MM.1S (cell line): ENCODE results near the gene RP2.
A peak's percentile ranks its signal among the peaks of the same experiment; 100 is the strongest.

ENCODE experiments used
- DNase-seq: peaks from one replicate; pipeline ENCODE4 v3.0.0-alpha.2; 2015
- H2AFZ ChIP-seq: fragments of 300-600 bp; sonication (generic); 2 replicates; pipeline ENCODE4 v1.6.0; 2016; ENCODE audit warnings: antibody characterized with exemption, low read length
- H3F3A ChIP-seq: fragments of 300-600 bp; sonication (generic); 2 replicates; pipeline ENCODE4 v1.6.1; 2016; ENCODE audit warnings: mild to moderate bottlenecking, antibody characterized with exemption, low read length, moderate library complexity, mixed read lengths; ENCODE audit not compliant: insufficient read depth
- H3K27ac ChIP-seq: fragments of 300-600 bp; sonication (generic); 2 replicates; pipeline ENCODE4 v1.5.1; 2016; ENCODE audit warnings: mild to moderate bottlenecking, low read length
- H3K27me3 ChIP-seq: fragments of 300-600 bp; sonication (generic); replicated peaks from 2 replicates; pipeline ENCODE4 v1.6.0; 2016; ENCODE audit warnings: low read length; ENCODE audit not compliant: insufficient read depth
- H3K36me3 ChIP-seq: fragments of 300-600 bp; sonication (generic); replicated peaks from 2 replicates; pipeline ENCODE4 v1.6.1; 2016; ENCODE audit warnings: mild to moderate bottlenecking, low read length, mixed read lengths; ENCODE audit not compliant: insufficient read depth
- H3K4me1 ChIP-seq: fragments of 300-600 bp; sonication (generic); 2 replicates; pipeline ENCODE4 v1.6.1; 2016; ENCODE audit warnings: low read length, mixed read lengths
- H3K4me2 ChIP-seq: fragments of 300-600 bp; sonication (generic); 2 replicates; pipeline ENCODE4 v1.6.0; 2016; ENCODE audit warnings: low read depth, low read length
- H3K4me3 ChIP-seq: fragments of 300-600 bp; sonication (generic); 2 replicates; pipeline ENCODE4 v1.5.1; 2016; ENCODE audit warnings: low read length, mixed read lengths
- H3K79me2 ChIP-seq: fragments of 300-600 bp; sonication (generic); 2 replicates; pipeline ENCODE4 v1.6.1; 2016; ENCODE audit warnings: mixed run types, low read length, mixed read lengths
- H3K9ac ChIP-seq: fragments of 300-600 bp; sonication (generic); 2 replicates; pipeline ENCODE4 v1.6.1; 2016; ENCODE audit warnings: low read length, mixed read lengths
- H3K9me2 ChIP-seq: fragments of 300-600 bp; sonication (generic); replicated peaks from 2 replicates; pipeline ENCODE4 v1.6.1; 2016; ENCODE audit warnings: mild to moderate bottlenecking, low read length, mixed read lengths; ENCODE audit not compliant: insufficient read depth
- H3K9me3 ChIP-seq: fragments of 300-600 bp; sonication (generic); replicated peaks from 2 replicates; pipeline ENCODE4 v1.6.1; 2016; ENCODE audit warnings: mild to moderate bottlenecking, low read length, mixed read lengths; ENCODE audit not compliant: insufficient read depth
- H4K20me1 ChIP-seq: fragments of 300-600 bp; sonication (generic); 2 replicates; pipeline ENCODE4 v1.6.1; 2016; ENCODE audit warnings: mild to moderate bottlenecking, low read length, moderate library complexity, mixed read lengths; ENCODE audit not compliant: insufficient read depth
- CTCF ChIP-seq: fragments of 300-600 bp; sonication (generic); IDR thresholded peaks from 2 replicates; pipeline ENCODE4 v1.5.1; 2016; ENCODE audit warnings: antibody characterized with exemption, low read length, mixed read lengths
- EZH2 ChIP-seq: fragments of 300-600 bp; sonication (generic); optimal IDR thresholded peaks from 2 replicates; pipeline ENCODE3; 2017; ENCODE audit warnings: low read depth, mild to moderate bottlenecking, antibody characterized with exemption, low read length, mixed read lengths
- EZH2phosphoT487 ChIP-seq: fragments of 300-600 bp; sonication (generic); IDR thresholded peaks from 2 replicates; pipeline ENCODE4 v1.6.1; 2018; ENCODE audit warnings: antibody characterized with exemption, low read length

The RP2 gene

GRCh38 chrX:46836701-46837557 lies at the start of gene RP2:
Gene RP2, plus strand, starts transcription at chrX:46837043. Its CDS starts 58 bp downstream, at chrX:46837101.
- Histone ChIP-seq H2AFZ (peak within 1 kb of the TSS; percentile 80), H3K9me3 (no peaks in the 10 kb centered on the region), H3F3A (peaks cover 10% of the 10 kb centered on the region), H3K27me3 (no peaks in the 10 kb centered on the region), H3K4me3 (peak within 1 kb of the TSS; percentile 78), H3K4me1 (no peaks in the 10 kb centered on the region), H3K36me3 (no peaks in the 10 kb centered on the region), H3K4me2 (peak within 1 kb of the TSS; percentile 76), H3K79me2 (peaks cover 41% of the 10 kb centered on the region), H3K9me2 (no peaks in the 10 kb centered on the region), H3K27ac (peak within 1 kb of the TSS; percentile 78; the same call in 1 of the 2 replicates), H3K9ac (peak within 1 kb of the TSS; percentile 69), H4K20me1 (no peaks in the 10 kb centered on the region)
- peak; percentile 91 for DNase-seq
- TF ChIP-seq EZH2 (no peak), CTCF (no peak), EZH2phosphoT487 (no peak)

- Histone ChIP-seq H4K20me1 (no peaks in the 10 kb centered on the region), H3K27me3 (no peaks in the 10 kb centered on the region), H3K4me3 (no peak overlapping the region), H3K9ac (no peak overlapping the region), H3K9me3 (no peaks in the 10 kb centered on the region), H3K4me2 (no peak overlapping the region), H3K36me3 (no peaks in the 10 kb centered on the region), H3K4me1 (peaks cover 7% of the 10 kb centered on the region; the same call in 1 of the 2 replicates), H3K27ac (no peak overlapping the region), H2AFZ (no peak overlapping the region), H3K9me2 (no peaks in the 10 kb centered on the region), H3F3A (no peaks in the 10 kb centered on the region), H3K79me2 (no peaks in the 10 kb centered on the region)
- DNase-seq: no peak
- TF ChIP-seq EZH2phosphoT487 (no peak), CTCF (no peak), EZH2 (no peak)
These were observed 47.9 kb upstream of the RP2 start for GRCh38 chrX:46788902-46789301.

- no peak overlapping the region for H3K4me3 ChIP-seq
- no peak for DNase-seq
- no peaks in the 10 kb centered on the region for H3F3A ChIP-seq
- H4K20me1 ChIP-seq: no peaks in the 10 kb centered on the region
- no peak overlapping the region for H3K4me2 ChIP-seq
- no peaks in the 10 kb centered on the region for H3K27me3 ChIP-seq
- H3K79me2 ChIP-seq: no peaks in the 10 kb centered on the region
- H3K9me2 ChIP-seq: no peaks in the 10 kb centered on the region
- peaks cover 7% of the 10 kb centered on the region; the same call in 1 of the 2 replicates for H3K4me1 ChIP-seq
- TF ChIP-seq CTCF: no peak
- TF ChIP-seq EZH2phosphoT487: no peak
- no peak for TF ChIP-seq EZH2
- H3K27ac ChIP-seq: no peak overlapping the region
- H3K9ac ChIP-seq: no peak overlapping the region
- H2AFZ ChIP-seq: no peak overlapping the region
- no peaks in the 10 kb centered on the region for H3K9me3 ChIP-seq
- no peaks in the 10 kb centered on the region for H3K36me3 ChIP-seq
These were observed 44.7 kb upstream of the RP2 start for GRCh38 chrX:46791927-46792809.
